Keratinocyte (primary cell): ENCODE results near the gene ARNT2.

ENCODE experiments used
- EZH2 ChIP-seq: IDR thresholded peaks from one replicate; pipeline ENCODE4 v1.6.1; 2012; ENCODE audit warnings: inconsistent platforms, mild to moderate bottlenecking, low read length, moderate library complexity
- TF ChIP-seq, protein P1 (sequence below), 3 experiments: IDR thresholded peaks in 1 of 3; conservative IDR thresholded peaks in 1 of 3; optimal IDR thresholded peaks in 1 of 3; 2 replicates in 2 of 3; 3 replicates in 1 of 3; pipeline versions ENCODE3 to v1.5.1; 2011; ENCODE audit warnings: low read length in 3 of 3, mild to moderate bottlenecking in 3 of 3, moderate library complexity in 2 of 3, control low read depth in 1 of 3, inconsistent platforms in 1 of 3; ENCODE audit not compliant: insufficient read depth in 2 of 3; ENCODE audit errors: extremely low read depth in 1 of 3

GRCh38 chr15:80490431-80490990 lies 86.3 kb downstream of the ARNT2 start:
- TF ChIP-seq, protein P1, sequence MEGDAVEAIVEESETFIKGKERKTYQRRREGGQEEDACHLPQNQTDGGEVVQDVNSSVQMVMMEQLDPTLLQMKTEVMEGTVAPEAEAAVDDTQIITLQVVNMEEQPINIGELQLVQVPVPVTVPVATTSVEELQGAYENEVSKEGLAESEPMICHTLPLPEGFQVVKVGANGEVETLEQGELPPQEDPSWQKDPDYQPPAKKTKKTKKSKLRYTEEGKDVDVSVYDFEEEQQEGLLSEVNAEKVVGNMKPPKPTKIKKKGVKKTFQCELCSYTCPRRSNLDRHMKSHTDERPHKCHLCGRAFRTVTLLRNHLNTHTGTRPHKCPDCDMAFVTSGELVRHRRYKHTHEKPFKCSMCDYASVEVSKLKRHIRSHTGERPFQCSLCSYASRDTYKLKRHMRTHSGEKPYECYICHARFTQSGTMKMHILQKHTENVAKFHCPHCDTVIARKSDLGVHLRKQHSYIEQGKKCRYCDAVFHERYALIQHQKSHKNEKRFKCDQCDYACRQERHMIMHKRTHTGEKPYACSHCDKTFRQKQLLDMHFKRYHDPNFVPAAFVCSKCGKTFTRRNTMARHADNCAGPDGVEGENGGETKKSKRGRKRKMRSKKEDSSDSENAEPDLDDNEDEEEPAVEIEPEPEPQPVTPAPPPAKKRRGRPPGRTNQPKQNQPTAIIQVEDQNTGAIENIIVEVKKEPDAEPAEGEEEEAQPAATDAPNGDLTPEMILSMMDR (optimal IDR thresholded peaks at IDR 0.05 in 1 of 3, IDR thresholded peaks at IDR 0.05 in 1 of 3, conservative IDR thresholded peaks at IDR 0.05 in 1 of 3; ENCODE audit: extremely low read depth in 1 of 3, insufficient read depth in 2 of 3, low read length in 3 of 3): no peak
- no peak for TF ChIP-seq EZH2
